Measurements from ENCODE around the gene LRRC56. TPM values are rescaled to one million over a fixed set of nuclear protein-coding genes. Genes with fewer than 3 reads are reported as not detected.
A peak's percentile ranks its signal among the peaks of the same experiment; 100 is the strongest.

LRRC56 gene
- total RNA-seq, 1 experiment from 2014 or later, result 0.37 TPM

- peak overlapping the region; percentile 99 for H3K4me3 ChIP-seq (ENCODE audit: low read length)
- H3K4me1 ChIP-seq (ENCODE audit: low read length), result peaks cover 27% of the 10 kb centered on the region
- no peak overlapping the region for H3K27ac ChIP-seq (ENCODE audit: low read length)
- no peak overlapping the region for H2AFZ ChIP-seq (ENCODE audit: low read length)
- H3K9ac ChIP-seq (ENCODE audit: low read length), result peak overlapping the region; percentile 100
- H4K20me1 ChIP-seq (ENCODE audit: insufficient read depth, low read depth, low read length), result no peaks in the 10 kb centered on the region
- no peaks in the 10 kb centered on the region for H3K36me3 ChIP-seq (ENCODE audit: insufficient read depth, low read length)
- peak; percentile 74 for DNase-seq
- peaks cover 37% of the 10 kb centered on the region for H3K79me2 ChIP-seq (ENCODE audit: low read length)
- H3K4me2 ChIP-seq (ENCODE audit: low read depth, low read length, poor library complexity, severe bottlenecking), result peak overlapping the region; percentile 99
- H3K9me3 ChIP-seq (ENCODE audit: low read length), result no peaks in the 10 kb centered on the region
- H3K9me2 ChIP-seq (replicated peaks; ENCODE audit: insufficient read depth, low read length), result no peaks in the 10 kb centered on the region
- H3K27me3 ChIP-seq (ENCODE audit: low read length), result no peaks in the 10 kb centered on the region
Observed at GRCh38 chr11:504053-504993, 33.0 kb upstream of the LRRC56 start.

- Histone ChIP-seq H3K79me2 (ENCODE audit: low read length) (peaks cover 37% of the 10 kb centered on the region), H3K4me3 (ENCODE audit: low read length) (peak overlapping the region; percentile 99), H3K9ac (ENCODE audit: low read length) (peak overlapping the region; percentile 100), H3K36me3 (ENCODE audit: insufficient read depth, low read length) (no peaks in the 10 kb centered on the region), H3K27me3 (ENCODE audit: low read length) (no peaks in the 10 kb centered on the region), H3K4me2 (ENCODE audit: low read depth, low read length, poor library complexity, severe bottlenecking) (peak overlapping the region; percentile 99), H2AFZ (ENCODE audit: low read length) (no peak overlapping the region), H3K27ac (ENCODE audit: low read length) (peak overlapping the region; percentile 93; the same call in 1 of the 2 replicates), H4K20me1 (ENCODE audit: insufficient read depth, low read depth, low read length) (no peaks in the 10 kb centered on the region), H3K9me3 (ENCODE audit: low read length) (no peaks in the 10 kb centered on the region), H3K4me1 (ENCODE audit: low read length) (peaks cover 27% of the 10 kb centered on the region), H3K9me2 (replicated peaks; ENCODE audit: insufficient read depth, low read length) (no peaks in the 10 kb centered on the region)
- DNase-seq, result no peak
Observed at GRCh38 chr11:504994-505344, 32.4 kb upstream of the LRRC56 start.

GRCh38 chr11:506238-506994, 30.9 kb upstream of the LRRC56 start:
- Histone ChIP-seq H3K4me1 (ENCODE audit: low read length) (peaks cover 27% of the 10 kb centered on the region), H3K4me3 (ENCODE audit: low read length) (peak overlapping the region; percentile 99)

GRCh38 chr11:506995-507726, 30.2 kb upstream of the LRRC56 start, which contains the start of gene RNH1:
RNH1 (minus strand) TSS chr11:507242; CDS start chr11:502162, 5,080 bp downstream.
- Histone ChIP-seq H3K36me3 (ENCODE audit: insufficient read depth, low read length) (no peaks in the 10 kb centered on the region), H2AFZ (ENCODE audit: low read length) (peak within 1 kb of the TSS; percentile 90; the same call in 1 of the 2 replicates), H3K4me1 (ENCODE audit: low read length) (peaks cover 27% of the 10 kb centered on the region), H4K20me1 (ENCODE audit: insufficient read depth, low read depth, low read length) (no peaks in the 10 kb centered on the region), H3K27me3 (ENCODE audit: low read length) (no peaks in the 10 kb centered on the region), H3K27ac (ENCODE audit: low read length) (peak within 1 kb of the TSS; percentile 93), H3K79me2 (ENCODE audit: low read length) (peaks cover 37% of the 10 kb centered on the region), H3K4me2 (ENCODE audit: low read depth, low read length, poor library complexity, severe bottlenecking) (peak within 1 kb of the TSS; percentile 99), H3K4me3 (ENCODE audit: low read length) (peak within 1 kb of the TSS; percentile 99), H3K9ac (ENCODE audit: low read length) (peak within 1 kb of the TSS; percentile 100), H3K9me3 (ENCODE audit: low read length) (no peaks in the 10 kb centered on the region), H3K9me2 (replicated peaks; ENCODE audit: insufficient read depth, low read length) (no peaks in the 10 kb centered on the region)
- peak; percentile 97 for DNase-seq

More at GRCh38 chr11:506238-506994, 30.9 kb upstream of the LRRC56 start:
- Histone ChIP-seq H3K4me2 (ENCODE audit: low read depth, low read length, poor library complexity, severe bottlenecking) (peak overlapping the region; percentile 99), H2AFZ (ENCODE audit: low read length) (peak overlapping the region; percentile 90; the same call in 1 of the 2 replicates), H3K27ac (ENCODE audit: low read length) (peak overlapping the region; percentile 93), H3K79me2 (ENCODE audit: low read length) (peaks cover 37% of the 10 kb centered on the region), H3K9me2 (replicated peaks; ENCODE audit: insufficient read depth, low read length) (no peaks in the 10 kb centered on the region), H3K27me3 (ENCODE audit: low read length) (no peaks in the 10 kb centered on the region), H3K36me3 (ENCODE audit: insufficient read depth, low read length) (no peaks in the 10 kb centered on the region), H3K9ac (ENCODE audit: low read length) (peak overlapping the region; percentile 100), H4K20me1 (ENCODE audit: insufficient read depth, low read depth, low read length) (no peaks in the 10 kb centered on the region), H3K9me3 (ENCODE audit: low read length) (no peaks in the 10 kb centered on the region)
- DNase-seq, result peak; percentile 99

GRCh38 chr11:507727-508515, 29.4 kb upstream of the LRRC56 start:
- Histone ChIP-seq H3K9ac (ENCODE audit: low read length) (no peak overlapping the region), H3K27me3 (ENCODE audit: low read length) (no peaks in the 10 kb centered on the region), H3K4me1 (ENCODE audit: low read length) (peaks cover 27% of the 10 kb centered on the region), H3K79me2 (ENCODE audit: low read length) (peaks cover 32% of the 10 kb centered on the region), H3K4me2 (ENCODE audit: low read depth, low read length, poor library complexity, severe bottlenecking) (peak overlapping the region; percentile 26), H2AFZ (ENCODE audit: low read length) (no peak overlapping the region), H3K9me3 (ENCODE audit: low read length) (no peaks in the 10 kb centered on the region), H3K4me3 (ENCODE audit: low read length) (peak overlapping the region; percentile 38; the same call in 1 of the 2 replicates), H3K36me3 (ENCODE audit: insufficient read depth, low read length) (no peaks in the 10 kb centered on the region), H3K27ac (ENCODE audit: low read length) (no peak overlapping the region), H3K9me2 (replicated peaks; ENCODE audit: insufficient read depth, low read length) (no peaks in the 10 kb centered on the region), H4K20me1 (ENCODE audit: insufficient read depth, low read depth, low read length) (no peaks in the 10 kb centered on the region)
- DNase-seq, result no peak

GRCh38 chr11:508956-509355, 28.4 kb upstream of the LRRC56 start:
- Histone ChIP-seq H3K36me3 (ENCODE audit: insufficient read depth, low read length) (no peaks in the 10 kb centered on the region), H4K20me1 (ENCODE audit: insufficient read depth, low read depth, low read length) (no peaks in the 10 kb centered on the region), H3K27me3 (ENCODE audit: low read length) (no peaks in the 10 kb centered on the region), H3K27ac (ENCODE audit: low read length) (no peak overlapping the region), H3K79me2 (ENCODE audit: low read length) (peaks cover 25% of the 10 kb centered on the region), H3K9me2 (replicated peaks; ENCODE audit: insufficient read depth, low read length) (no peaks in the 10 kb centered on the region), H3K4me3 (ENCODE audit: low read length) (no peak overlapping the region), H3K4me2 (ENCODE audit: low read depth, low read length, poor library complexity, severe bottlenecking) (no peak overlapping the region), H3K9ac (ENCODE audit: low read length) (no peak overlapping the region), H3K4me1 (ENCODE audit: low read length) (peaks cover 26% of the 10 kb centered on the region), H3K9me3 (ENCODE audit: low read length) (no peaks in the 10 kb centered on the region), H2AFZ (ENCODE audit: low read length) (no peak overlapping the region)
- no peak for DNase-seq

GRCh38 chr11:512761-513595, 24.3 kb upstream of the LRRC56 start:
- H3K36me3 ChIP-seq (ENCODE audit: insufficient read depth, low read length), result no peaks in the 10 kb centered on the region
- no peak for DNase-seq
- no peak overlapping the region for H3K4me3 ChIP-seq (ENCODE audit: low read length)
- H3K9me2 ChIP-seq (replicated peaks; ENCODE audit: insufficient read depth, low read length), result no peaks in the 10 kb centered on the region
- H3K9me3 ChIP-seq (ENCODE audit: low read length), result peaks cover 4% of the 10 kb centered on the region
- no peak overlapping the region for H3K9ac ChIP-seq (ENCODE audit: low read length)
- H3K4me2 ChIP-seq (ENCODE audit: low read depth, low read length, poor library complexity, severe bottlenecking), result no peak overlapping the region
- no peaks in the 10 kb centered on the region for H3K79me2 ChIP-seq (ENCODE audit: low read length)
- H2AFZ ChIP-seq (ENCODE audit: low read length), result no peak overlapping the region
- H3K27me3 ChIP-seq (ENCODE audit: low read length), result no peaks in the 10 kb centered on the region
- H3K4me1 ChIP-seq (ENCODE audit: low read length), result no peaks in the 10 kb centered on the region
- no peaks in the 10 kb centered on the region for H4K20me1 ChIP-seq (ENCODE audit: insufficient read depth, low read depth, low read length)
- no peak overlapping the region for H3K27ac ChIP-seq (ENCODE audit: low read length)
